Lung (tissue), 12 donors: Measurements from ENCODE around the gene COL4A1. TPM values are rescaled to one million over a fixed set of nuclear protein-coding genes. Genes with fewer than 3 reads are reported as not detected.

ENCODE experiments used
- ATAC-seq: fragments of 200-7000 bp; cut with Tn5 transposase; one replicate; pipeline ENCODE4 v1.9.1; 2020; ENCODE audit warnings: moderate number of reproducible peaks; ENCODE audit not compliant: insufficient read depth, low FRiP score
- DNase-seq, 3 donors: peaks; one replicate each; pipeline ENCODE4 v3.0.0-alpha.2; 2013 to 2017
- H3K27ac ChIP-seq, 2 donors: one replicate each; pipeline ENCODE4 v1.5.1; 2013; ENCODE audit warnings: mild to moderate bottlenecking in 2 of 2, moderate library complexity in 2 of 2, control low read depth in 1 of 2, inconsistent platforms in 1 of 2, low read depth in 1 of 2, low read length in 1 of 2
- H3K27me3 ChIP-seq, 3 donors: one replicate each; pipeline ENCODE4 v1.5.1; 2013; ENCODE audit warnings: low read length in 2 of 3; ENCODE audit not compliant: control insufficient read depth in 3 of 3, insufficient read depth in 3 of 3
- H3K36me3 ChIP-seq, 4 donors: one replicate each; pipeline ENCODE4 v1.5.1; 2013; ENCODE audit warnings: low read length in 4 of 4, mild to moderate bottlenecking in 1 of 4, moderate library complexity in 1 of 4; ENCODE audit not compliant: control insufficient read depth in 4 of 4, insufficient read depth in 4 of 4
- H3K4me1 ChIP-seq, 5 donors: one replicate each; pipeline ENCODE4 v1.5.1; 2013; ENCODE audit warnings: low read length in 5 of 5, mild to moderate bottlenecking in 2 of 5, moderate library complexity in 1 of 5; ENCODE audit not compliant: control insufficient read depth in 5 of 5, insufficient read depth in 5 of 5
- H3K4me3 ChIP-seq: one replicate; pipeline ENCODE4 v1.5.1; 2013; ENCODE audit warnings: mild to moderate bottlenecking, control low read depth, moderate library complexity
- H3K9ac ChIP-seq, 2 donors: one replicate each; pipeline ENCODE4 v1.5.1; 2013; ENCODE audit warnings: low read length in 2 of 2, control low read depth in 1 of 2; ENCODE audit not compliant: insufficient read depth in 1 of 2
- H3K9me3 ChIP-seq, 4 donors: one replicate each; pipeline ENCODE4 v1.5.1; 2013; ENCODE audit warnings: low read length in 3 of 4, mild to moderate bottlenecking in 1 of 4, moderate library complexity in 1 of 4; ENCODE audit not compliant: control insufficient read depth in 4 of 4, insufficient read depth in 3 of 4
- WGBS, 2 donors: extraction: QIAGEN DNeasy Blood & Tissue Kit; methylation state at CpG; one replicate each; pipeline ENCODE4 v1.1.7; 2013; 5-methylcytosine and 5-hydroxymethylcytosine counted together
- polyA plus RNA-seq, 2 donors: library from polyadenylated mRNA; stranded (reverse); fragments of 200-250 nt; gene quantifications; one replicate each; pipeline ENCODE4 v1.2.1, GENCODE V29; 2013
- total RNA-seq, 2 donors: library from RNA; depleted of rRNA in 1 of 2; stranded (reverse); fragments of >200 nt in 1 of 2; gene quantifications; one replicate each; pipeline ENCODE4 v1.2.1, GENCODE V29; 2014 to 2021
- TF ChIP-seq, protein P1 (sequence below): IDR thresholded peaks from 2 replicates; pipeline ENCODE4 v1.5.1; 2012; ENCODE audit warnings: mild to moderate bottlenecking; ENCODE audit errors: control extremely low read depth, extremely low read depth
- donor health status: control.
- donor health status: control.
- donor health status: Bipolar disorder and iron deficiency.
- donor health status: healthy.
- donor health status: DM: yes; HTN: yes; CAD: no.

COL4A1 gene
- total and polyA plus RNA-seq, 4 donors = 114 to 1,051 (median 318) TPM

DNA sequence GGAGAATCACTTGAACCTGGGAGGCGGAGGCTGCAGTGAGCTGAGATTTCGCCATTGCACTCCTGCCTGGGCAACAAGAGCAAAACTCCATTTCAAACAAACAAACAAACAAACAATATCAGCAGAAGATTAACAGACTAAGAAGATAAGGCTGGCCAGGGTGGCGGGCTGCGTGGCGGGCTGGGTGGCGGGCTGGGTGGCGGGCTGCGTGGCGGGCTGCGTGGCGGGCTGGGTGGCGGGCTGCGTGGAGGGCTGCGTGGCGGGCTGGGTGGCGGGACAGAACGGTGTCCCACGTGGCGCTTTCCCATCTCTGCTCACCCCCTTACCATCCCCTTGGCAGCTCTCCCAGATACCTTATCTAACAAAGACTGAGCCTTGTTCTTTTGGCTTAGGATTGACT is 196.2 kb downstream of the COL4A1 start:
- TF ChIP-seq, protein P1, sequence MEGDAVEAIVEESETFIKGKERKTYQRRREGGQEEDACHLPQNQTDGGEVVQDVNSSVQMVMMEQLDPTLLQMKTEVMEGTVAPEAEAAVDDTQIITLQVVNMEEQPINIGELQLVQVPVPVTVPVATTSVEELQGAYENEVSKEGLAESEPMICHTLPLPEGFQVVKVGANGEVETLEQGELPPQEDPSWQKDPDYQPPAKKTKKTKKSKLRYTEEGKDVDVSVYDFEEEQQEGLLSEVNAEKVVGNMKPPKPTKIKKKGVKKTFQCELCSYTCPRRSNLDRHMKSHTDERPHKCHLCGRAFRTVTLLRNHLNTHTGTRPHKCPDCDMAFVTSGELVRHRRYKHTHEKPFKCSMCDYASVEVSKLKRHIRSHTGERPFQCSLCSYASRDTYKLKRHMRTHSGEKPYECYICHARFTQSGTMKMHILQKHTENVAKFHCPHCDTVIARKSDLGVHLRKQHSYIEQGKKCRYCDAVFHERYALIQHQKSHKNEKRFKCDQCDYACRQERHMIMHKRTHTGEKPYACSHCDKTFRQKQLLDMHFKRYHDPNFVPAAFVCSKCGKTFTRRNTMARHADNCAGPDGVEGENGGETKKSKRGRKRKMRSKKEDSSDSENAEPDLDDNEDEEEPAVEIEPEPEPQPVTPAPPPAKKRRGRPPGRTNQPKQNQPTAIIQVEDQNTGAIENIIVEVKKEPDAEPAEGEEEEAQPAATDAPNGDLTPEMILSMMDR = no peak
- Histone ChIP-seq H3K27me3 (peaks cover 0 to 9% (median 0%) of the 10 kb centered on the region in 3 donors), H3K9ac (no peak overlapping the region), H3K4me3 (no peak overlapping the region), H3K4me1 (peaks cover 0 to 8% (median 3%) of the 10 kb centered on the region in 5 donors), H3K36me3 (no peaks in the 10 kb centered on the region), H3K9me3 (peaks cover 0 to 2% (median 0%) of the 10 kb centered on the region in 4 donors), H3K27ac (peak overlapping the region in 1 of 2 donors; percentile 79)
- ATAC-seq (no peak), DNase-seq (no peak)
- 93 to 96% methylated on average over 17 to 19 of the region's 19 CpGs for WGBS, 2 donors

DNA sequence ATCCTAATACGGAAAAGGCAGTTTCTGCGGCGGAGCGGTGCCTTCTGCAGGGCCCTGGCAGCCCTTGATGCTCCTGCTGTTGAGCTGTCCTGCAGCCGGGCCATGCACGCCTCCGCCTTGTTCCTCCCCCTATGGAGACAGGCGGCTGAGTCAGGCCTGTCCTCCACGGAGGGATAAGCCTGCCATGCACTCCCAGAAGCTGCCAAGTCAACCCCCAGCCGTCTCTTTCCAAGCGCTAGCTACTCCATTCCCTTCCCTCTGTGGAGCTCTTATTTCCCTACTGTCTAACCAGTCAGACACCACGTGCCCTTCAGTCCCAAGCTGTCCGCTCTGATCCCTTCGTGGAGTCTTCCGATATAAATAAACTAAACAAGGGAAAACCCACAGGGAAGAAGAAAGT is 197.0 kb downstream of the COL4A1 start:
- peaks cover 0 to 8% (median 3%) of the 10 kb centered on the region in 5 donors for H3K4me1 ChIP-seq
- no peak overlapping the region for H3K9ac ChIP-seq
- H3K27ac ChIP-seq = peak overlapping the region in 1 of 2 donors; percentile 79
- no peak overlapping the region for H3K4me3 ChIP-seq
- H3K27me3 ChIP-seq = peaks cover 0 to 3% (median 0%) of the 10 kb centered on the region in 3 donors
- no peaks in the 10 kb centered on the region for H3K36me3 ChIP-seq
- 71 to 80% methylated on average over 15 of the region's 15 CpGs for WGBS, 2 donors
- peaks cover 0 to 2% (median 0%) of the 10 kb centered on the region in 4 donors for H3K9me3 ChIP-seq
- TF ChIP-seq, protein P1 = no peak
- DNase-seq (peak; percentile 40 to 74 (median 47)), ATAC-seq (peak; percentile 50)

- WGBS, 2 donors = 58 to 65% methylated on average over 10 of the region's 10 CpGs
- DNase-seq = no peak
- Histone ChIP-seq H3K4me3 (no peak overlapping the region), H3K27ac (peak overlapping the region in 1 of 2 donors; percentile 79), H3K4me1 (peaks cover 0 to 8% (median 3%) of the 10 kb centered on the region in 5 donors), H3K9me3 (peaks cover 0 to 2% (median 0%) of the 10 kb centered on the region in 4 donors), H3K9ac (no peak overlapping the region), H3K27me3 (peaks cover 0 to 3% (median 0%) of the 10 kb centered on the region in 3 donors), H3K36me3 (no peaks in the 10 kb centered on the region)
- no peak for ATAC-seq
- TF ChIP-seq, protein P1 = no peak
These were observed 197.7 kb downstream of the COL4A1 start for GRCh38 chr13:110109140-110109783.
